ENCODE results near the gene TTC39A.

DNA sequence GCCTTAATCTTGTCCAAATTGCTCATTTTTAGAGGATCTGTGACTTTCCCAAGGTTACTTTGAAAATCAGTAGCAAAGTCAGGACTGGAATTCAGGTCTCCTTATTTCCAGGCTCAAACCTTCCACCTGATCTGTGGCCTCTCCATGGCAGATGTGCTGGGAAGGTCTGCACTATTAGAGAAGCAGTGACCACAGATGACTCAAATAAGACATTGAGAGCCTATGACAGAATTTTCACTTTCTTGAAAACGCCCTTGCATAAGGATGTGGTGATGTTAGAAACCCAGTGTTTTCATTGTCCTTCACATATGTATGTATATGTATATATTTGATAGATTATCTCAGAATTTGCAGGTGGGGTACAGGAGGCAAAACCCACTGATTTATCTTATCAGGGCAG lies 45.3 kb downstream of the TTC39A start:
- TF ChIP-seq, protein P1, sequence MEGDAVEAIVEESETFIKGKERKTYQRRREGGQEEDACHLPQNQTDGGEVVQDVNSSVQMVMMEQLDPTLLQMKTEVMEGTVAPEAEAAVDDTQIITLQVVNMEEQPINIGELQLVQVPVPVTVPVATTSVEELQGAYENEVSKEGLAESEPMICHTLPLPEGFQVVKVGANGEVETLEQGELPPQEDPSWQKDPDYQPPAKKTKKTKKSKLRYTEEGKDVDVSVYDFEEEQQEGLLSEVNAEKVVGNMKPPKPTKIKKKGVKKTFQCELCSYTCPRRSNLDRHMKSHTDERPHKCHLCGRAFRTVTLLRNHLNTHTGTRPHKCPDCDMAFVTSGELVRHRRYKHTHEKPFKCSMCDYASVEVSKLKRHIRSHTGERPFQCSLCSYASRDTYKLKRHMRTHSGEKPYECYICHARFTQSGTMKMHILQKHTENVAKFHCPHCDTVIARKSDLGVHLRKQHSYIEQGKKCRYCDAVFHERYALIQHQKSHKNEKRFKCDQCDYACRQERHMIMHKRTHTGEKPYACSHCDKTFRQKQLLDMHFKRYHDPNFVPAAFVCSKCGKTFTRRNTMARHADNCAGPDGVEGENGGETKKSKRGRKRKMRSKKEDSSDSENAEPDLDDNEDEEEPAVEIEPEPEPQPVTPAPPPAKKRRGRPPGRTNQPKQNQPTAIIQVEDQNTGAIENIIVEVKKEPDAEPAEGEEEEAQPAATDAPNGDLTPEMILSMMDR (IDR thresholded peaks at IDR 0.05; ENCODE audit: insufficient read depth, low read depth, low read length), result no peak
- no peak for TF ChIP-seq EZH2 (IDR thresholded peaks at IDR 0.05; ENCODE audit: insufficient read depth, low read length)
